GM23248 (cell line): Measurements from ENCODE around the gene DMGDH. TPM values are rescaled to one million over a fixed set of nuclear protein-coding genes. Genes with fewer than 3 reads are reported as not detected.

ENCODE experiments used
- DNase-seq: peaks from one replicate; pipeline ENCODE4 v3.0.0-alpha.2; 2015
- H2AFZ ChIP-seq: fragments of 200-600 bp; sonication (generic); 2 replicates; pipeline ENCODE4 v1.6.1; 2016; ENCODE audit warnings: antibody characterized with exemption
- H3F3A ChIP-seq: fragments of 200-600 bp; sonication (generic); 2 replicates; pipeline ENCODE4 v1.6.1; 2016; ENCODE audit warnings: mild to moderate bottlenecking, antibody characterized with exemption, mixed run types; ENCODE audit not compliant: insufficient read depth
- H3K27ac ChIP-seq: fragments of 200-600 bp; sonication (generic); 2 replicates; pipeline ENCODE4 v1.5.1; 2016; ENCODE audit warnings: mild to moderate bottlenecking
- H3K27me3 ChIP-seq: fragments of 200-600 bp; sonication (generic); replicated peaks from 2 replicates; pipeline ENCODE4 v1.6.1; 2016; ENCODE audit warnings: mild to moderate bottlenecking; ENCODE audit not compliant: insufficient read depth
- H3K36me3 ChIP-seq: fragments of 200-600 bp; sonication (generic); 2 replicates; pipeline ENCODE4 v1.6.1; 2016; ENCODE audit warnings: low read depth, mild to moderate bottlenecking
- H3K4me1 ChIP-seq: fragments of 200-600 bp; sonication (generic); 2 replicates; pipeline ENCODE4 v1.6.1; 2016; ENCODE audit warnings: mild to moderate bottlenecking; ENCODE audit not compliant: insufficient read depth
- H3K4me2 ChIP-seq: fragments of 200-600 bp; sonication (generic); one replicate; pipeline ENCODE4 v1.6.1; 2016; ENCODE audit warnings: mild to moderate bottlenecking; ENCODE audit not compliant: unreplicated experiment
- H3K4me3 ChIP-seq: fragments of 200-600 bp; sonication (generic); 2 replicates; pipeline ENCODE4 v1.5.1; 2016; ENCODE audit warnings: mild to moderate bottlenecking
- H3K79me2 ChIP-seq: fragments of 200-600 bp; sonication (generic); 2 replicates; pipeline ENCODE4 v1.6.1; 2016; ENCODE audit warnings: mild to moderate bottlenecking; ENCODE audit not compliant: insufficient read depth
- H3K9ac ChIP-seq: fragments of 200-600 bp; sonication (generic); 2 replicates; pipeline ENCODE4 v1.6.1; 2016; ENCODE audit warnings: mild to moderate bottlenecking
- H3K9me2 ChIP-seq: fragments of 200-600 bp; sonication (generic); 2 replicates; pipeline ENCODE4 v1.6.1; 2016; ENCODE audit warnings: mixed run types, mild to moderate bottlenecking, moderate library complexity; ENCODE audit not compliant: insufficient read depth
- H3K9me3 ChIP-seq: fragments of 200-600 bp; sonication (generic); one replicate; pipeline ENCODE4 v1.6.1; 2017; ENCODE audit warnings: low read depth
- H4K20me1 ChIP-seq: fragments of 200-600 bp; sonication (generic); 2 replicates; pipeline ENCODE4 v1.6.0; 2016; ENCODE audit not compliant: insufficient read depth
- EZH2 ChIP-seq: fragments of 200-600 bp; sonication (generic); IDR thresholded peaks from 2 replicates; pipeline ENCODE4 v1.6.1; 2018; ENCODE audit warnings: antibody characterized with exemption, mild to moderate bottlenecking; ENCODE audit not compliant: insufficient read depth, poor library complexity, severe bottlenecking
- EZH2phosphoT487 ChIP-seq: fragments of 200-600 bp; sonication (generic); IDR thresholded peaks from 2 replicates; pipeline ENCODE4 v1.6.1; 2018; ENCODE audit warnings: antibody characterized with exemption, moderate library complexity, mild to moderate bottlenecking, low read depth; ENCODE audit not compliant: insufficient read depth
- WGBS, 2 experiments: methylation state at CpG; one replicate each; pipeline ENCODE4 v1.1.6; 2015 to 2017; ENCODE audit warnings: low lambda C conversion rate in 2 of 2, low coverage in 1 of 2; ENCODE audit errors: missing lambda C conversion rate in 2 of 2; 5-methylcytosine and 5-hydroxymethylcytosine counted together
- in situ Hi-C: fragments of 300-500 bp; cut with MboI; formaldehyde crosslinking; loops from 2 replicates; pipeline ENCODE4 v1.15.0; 2020
- polyA plus RNA-seq: library from polyadenylated mRNA; unstranded; fragments of >200 nt; fragmentation: Nextera tagmentation; extraction: Ambion mirVana; gene quantifications from 2 replicates; pipeline ENCODE4 v1.2.1, GENCODE V29; 2016
- total RNA-seq: library from RNA; depleted of rRNA; stranded (reverse); fragments of >200 nt; shearing (Covaris generic); gene quantifications from 2 replicates; pipeline ENCODE4 v1.2.3, GENCODE V29; 2014

The DMGDH gene
- total and polyA plus RNA-seq, 2 experiments from 2014 or later: 1.5 to 1.6 TPM

DNA sequence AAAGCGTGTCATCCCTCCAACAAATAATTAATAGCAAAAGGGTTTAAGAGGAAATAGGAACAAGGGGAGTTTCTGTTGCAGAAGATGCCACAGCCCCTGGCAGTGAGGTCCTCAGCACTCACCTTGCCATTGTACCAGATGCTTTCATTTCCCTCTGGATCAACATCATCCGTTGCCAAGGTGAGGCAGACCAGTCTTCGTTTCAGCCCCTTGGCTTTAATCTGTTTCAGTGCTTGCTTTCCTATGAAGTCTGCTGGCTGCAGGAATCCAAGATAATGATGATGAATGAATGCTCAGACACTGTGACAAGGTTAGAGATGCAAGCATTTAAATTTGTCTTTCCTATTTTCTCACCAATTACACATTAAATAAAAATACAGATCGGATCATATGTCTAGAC is 64.3 kb downstream of the DMGDH start:
- peaks cover 14% of the 10 kb centered on the region for H3K4me1 ChIP-seq
- no peaks in the 10 kb centered on the region for H3K9me2 ChIP-seq
- H3K4me3 ChIP-seq: no peak overlapping the region
- no peak overlapping the region for H3K27ac ChIP-seq
- 0 out of 2 replicates have a peak, but pooled peaks cover 8% of the 10 kb centered on the region for H3F3A ChIP-seq
- no peaks in the 10 kb centered on the region for H3K79me2 ChIP-seq
- no peak overlapping the region for H3K9ac ChIP-seq
- no peak for TF ChIP-seq EZH2
- no peaks in the 10 kb centered on the region for H4K20me1 ChIP-seq
- WGBS, 2 experiments: 28 to 36% methylated on average over 4 of the region's 4 CpGs
- no peak for DNase-seq
- H3K9me3 ChIP-seq: no peaks in the 10 kb centered on the region
- H3K4me2 ChIP-seq: no peak overlapping the region
- no peaks in the 10 kb centered on the region for H3K27me3 ChIP-seq
- no peak overlapping the region for H2AFZ ChIP-seq
- in situ Hi-C loops: no loop called here
- no peaks in the 10 kb centered on the region for H3K36me3 ChIP-seq

DNA sequence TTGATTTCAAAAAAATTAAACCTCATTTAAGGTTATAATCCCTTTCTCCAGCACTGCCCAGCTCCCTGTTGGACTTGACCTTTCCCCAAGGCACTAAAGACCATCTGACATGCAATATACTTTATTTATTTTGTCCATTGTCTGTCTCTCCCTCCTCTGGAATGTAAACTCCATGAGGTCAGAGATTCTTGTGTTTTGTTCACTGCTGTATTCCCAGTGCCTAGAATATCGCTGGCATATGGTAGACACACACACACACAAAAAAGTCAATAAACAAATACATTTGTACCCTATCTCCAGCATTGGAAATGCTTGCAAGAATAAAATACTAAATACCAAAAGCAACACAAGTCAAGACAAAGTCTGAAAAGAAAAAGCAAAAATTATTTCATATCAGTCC is 67.1 kb downstream of the DMGDH start:
- DNase-seq: no peak
- in situ Hi-C loops: no loop called here

DNA sequence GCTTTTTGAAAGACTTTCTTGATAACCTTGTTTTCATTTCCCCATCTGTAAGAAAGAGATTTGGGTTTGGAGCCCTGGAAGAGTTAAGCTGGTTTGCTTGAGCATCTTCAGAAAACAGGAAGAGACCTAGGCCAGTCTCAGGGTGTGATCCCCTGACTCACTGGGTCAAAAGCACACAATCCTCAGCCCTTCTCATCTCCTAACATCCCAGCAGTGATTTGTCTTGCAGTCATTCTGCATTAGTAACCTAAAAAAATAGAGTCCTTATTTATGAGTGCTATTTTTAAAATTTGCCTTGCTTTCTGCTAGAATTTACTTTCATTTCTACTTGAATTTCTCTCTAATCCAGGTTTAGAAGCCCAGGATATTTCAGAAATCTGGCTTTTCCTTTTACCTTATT is 68.0 kb downstream of the DMGDH start:
- in situ Hi-C loops: no loop called here

More for the DNA sequence above, 67.1 kb downstream of the DMGDH start:
- Histone ChIP-seq H3K27ac (peak overlapping the region; percentile 32; the same call in 1 of the 2 replicates), H3F3A (0 out of 2 replicates have a peak, but pooled peaks cover 8% of the 10 kb centered on the region), H3K4me1 (peaks cover 14% of the 10 kb centered on the region), H3K9me3 (no peaks in the 10 kb centered on the region), H3K79me2 (no peaks in the 10 kb centered on the region), H3K27me3 (no peaks in the 10 kb centered on the region), H3K36me3 (no peaks in the 10 kb centered on the region), H3K4me3 (no peak overlapping the region), H3K9me2 (no peaks in the 10 kb centered on the region), H3K9ac (no peak overlapping the region), H2AFZ (peak overlapping the region; percentile 52; the same call in 1 of the 2 replicates), H3K4me2 (peak overlapping the region; percentile 29), H4K20me1 (no peaks in the 10 kb centered on the region)
- WGBS, 2 experiments: 84 to 100% methylated on average over 1 of the region's 1 CpG
- no peak for TF ChIP-seq EZH2
- TF ChIP-seq EZH2phosphoT487: no peak

DNA sequence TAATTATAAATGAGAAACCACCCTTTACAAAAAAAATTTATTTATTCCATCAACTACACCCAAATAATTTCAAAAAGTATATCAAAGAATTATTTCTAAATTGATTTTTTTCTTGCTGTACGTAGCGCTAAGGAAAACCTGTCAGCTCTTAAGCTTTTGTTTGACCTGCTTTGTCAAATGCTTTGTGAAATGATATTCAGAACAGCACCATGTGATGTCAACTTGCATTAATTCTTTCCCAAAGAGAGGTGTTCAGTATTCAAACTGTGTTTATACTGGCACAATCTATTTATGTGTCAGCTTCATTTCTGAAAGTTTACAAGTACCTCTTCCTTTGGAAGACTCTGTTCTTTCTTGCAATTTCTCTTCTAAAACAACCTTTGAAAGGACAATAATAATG is 72.4 kb downstream of the DMGDH start:
- 97 to 98% methylated on average over 2 of the region's 2 CpGs for WGBS, 2 experiments

More for the DNA sequence above, 68.0 kb downstream of the DMGDH start:
- Histone ChIP-seq H3K9me2 (no peaks in the 10 kb centered on the region), H3K4me2 (peak overlapping the region; percentile 29), H3K79me2 (no peaks in the 10 kb centered on the region), H3K4me1 (peaks cover 14% of the 10 kb centered on the region), H3K4me3 (no peak overlapping the region), H3K36me3 (no peaks in the 10 kb centered on the region), H3K9me3 (no peaks in the 10 kb centered on the region), H3F3A (0 out of 2 replicates have a peak, but pooled peaks cover 8% of the 10 kb centered on the region), H3K9ac (0 out of 2 replicates have a peak overlapping the region, but pooled peaks have one; percentile 3), H3K27ac (peak overlapping the region; percentile 32), H4K20me1 (no peaks in the 10 kb centered on the region), H3K27me3 (no peaks in the 10 kb centered on the region), H2AFZ (peak overlapping the region; percentile 52)
- DNase-seq: peak; percentile 26
- TF ChIP-seq EZH2 (no peak), EZH2phosphoT487 (no peak)

More for the DNA sequence above, 72.4 kb downstream of the DMGDH start:
- TF ChIP-seq EZH2 (no peak), EZH2phosphoT487 (no peak)
- Histone ChIP-seq H3K27me3 (no peaks in the 10 kb centered on the region), H3K27ac (no peak overlapping the region), H3K4me1 (peaks cover 8% of the 10 kb centered on the region), H3F3A (0 out of 2 replicates have a peak, but pooled peaks cover 2% of the 10 kb centered on the region), H3K9me2 (no peaks in the 10 kb centered on the region; the same call in 1 of the 2 replicates), H3K9me3 (no peaks in the 10 kb centered on the region), H2AFZ (no peak overlapping the region), H3K79me2 (no peaks in the 10 kb centered on the region), H3K9ac (no peak overlapping the region), H3K4me3 (no peak overlapping the region), H3K36me3 (no peaks in the 10 kb centered on the region), H4K20me1 (no peaks in the 10 kb centered on the region), H3K4me2 (no peak overlapping the region)
- DNase-seq: no peak
- in situ Hi-C loops: no loop called here
